ENCODE data around the gene SMCO2.

SMCO2 gene

GRCh38 chr12:27528788-27529187 lies 82.3 kb downstream of the SMCO2 start:
- 95% methylated on average over 3 of the region's 3 CpGs for WGBS
- no peak overlapping the region for H3K9ac ChIP-seq (ENCODE audit: low read depth, low read length)
- no peaks in the 10 kb centered on the region for H3K9me3 ChIP-seq (ENCODE audit: insufficient read depth, low read depth, low read length)
- H3K36me3 ChIP-seq (ENCODE audit: insufficient read depth, low read length): no peaks in the 10 kb centered on the region
- no peak overlapping the region for H3K27ac ChIP-seq (ENCODE audit: low read depth, low read length)
- no peak overlapping the region for H3K4me3 ChIP-seq (ENCODE audit: low read length)
- peaks cover 19% of the 10 kb centered on the region for H3K4me1 ChIP-seq (ENCODE audit: insufficient read depth, low read length)
- H3K27me3 ChIP-seq (ENCODE audit: insufficient read depth, low read length): peaks cover 8% of the 10 kb centered on the region

GRCh38 chr12:27530157-27530922 lies 83.8 kb downstream of the SMCO2 start:
- Histone ChIP-seq H3K4me1 (ENCODE audit: insufficient read depth, low read length) (peaks cover 14% of the 10 kb centered on the region), H3K36me3 (ENCODE audit: insufficient read depth, low read length) (no peaks in the 10 kb centered on the region), H3K9me3 (ENCODE audit: insufficient read depth, low read depth, low read length) (no peaks in the 10 kb centered on the region), H3K27me3 (ENCODE audit: insufficient read depth, low read length) (peaks cover 8% of the 10 kb centered on the region), H3K4me3 (ENCODE audit: low read length) (no peak overlapping the region), H3K9ac (ENCODE audit: low read depth, low read length) (no peak overlapping the region), H3K27ac (ENCODE audit: low read depth, low read length) (no peak overlapping the region)
- WGBS: 79% methylated on average over 7 of the region's 7 CpGs

GRCh38 chr12:27531896-27532295 lies 85.4 kb downstream of the SMCO2 start:
- H3K27me3 ChIP-seq (ENCODE audit: insufficient read depth, low read length): no peaks in the 10 kb centered on the region
- H3K27ac ChIP-seq (ENCODE audit: low read depth, low read length): no peak overlapping the region
- no peaks in the 10 kb centered on the region for H3K9me3 ChIP-seq (ENCODE audit: insufficient read depth, low read depth, low read length)
- H3K4me3 ChIP-seq (ENCODE audit: low read length): no peak overlapping the region
- no peak overlapping the region for H3K9ac ChIP-seq (ENCODE audit: low read depth, low read length)
- no peaks in the 10 kb centered on the region for H3K36me3 ChIP-seq (ENCODE audit: insufficient read depth, low read length)
- 97% methylated on average over 4 of the region's 4 CpGs for WGBS
- peaks cover 8% of the 10 kb centered on the region; the same call in 1 of the 2 replicates for H3K4me1 ChIP-seq (ENCODE audit: insufficient read depth, low read length)

- Histone ChIP-seq H3K36me3 (ENCODE audit: insufficient read depth, low read length) (no peaks in the 10 kb centered on the region), H3K4me1 (ENCODE audit: insufficient read depth, low read length) (peaks cover 8% of the 10 kb centered on the region; the same call in 1 of the 2 replicates), H3K9me3 (ENCODE audit: insufficient read depth, low read depth, low read length) (no peaks in the 10 kb centered on the region), H3K27ac (ENCODE audit: low read depth, low read length) (no peak overlapping the region), H3K27me3 (ENCODE audit: insufficient read depth, low read length) (no peaks in the 10 kb centered on the region), H3K4me3 (ENCODE audit: low read length) (no peak overlapping the region), H3K9ac (ENCODE audit: low read depth, low read length) (no peak overlapping the region)
- WGBS: 91% methylated on average over 6 of the region's 6 CpGs
Measured at GRCh38 chr12:27534060-27534764, 87.7 kb downstream of the SMCO2 start.

GRCh38 chr12:27534765-27535161 lies 88.2 kb downstream of the SMCO2 start:
- Histone ChIP-seq H3K36me3 (ENCODE audit: insufficient read depth, low read length) (no peaks in the 10 kb centered on the region), H3K9ac (ENCODE audit: low read depth, low read length) (no peak overlapping the region), H3K9me3 (ENCODE audit: insufficient read depth, low read depth, low read length) (no peaks in the 10 kb centered on the region), H3K27me3 (ENCODE audit: insufficient read depth, low read length) (no peaks in the 10 kb centered on the region), H3K27ac (ENCODE audit: low read depth, low read length) (no peak overlapping the region), H3K4me1 (ENCODE audit: insufficient read depth, low read length) (peaks cover 8% of the 10 kb centered on the region; the same call in 1 of the 2 replicates), H3K4me3 (ENCODE audit: low read length) (no peak overlapping the region)
- 91% methylated on average over 1 of the region's 1 CpG for WGBS

GRCh38 chr12:27535318-27535717 lies 88.8 kb downstream of the SMCO2 start:
- Histone ChIP-seq H3K4me3 (ENCODE audit: low read length) (no peak overlapping the region), H3K36me3 (ENCODE audit: insufficient read depth, low read length) (no peaks in the 10 kb centered on the region), H3K27ac (ENCODE audit: low read depth, low read length) (no peak overlapping the region), H3K4me1 (ENCODE audit: insufficient read depth, low read length) (peaks cover 5% of the 10 kb centered on the region; the same call in 1 of the 2 replicates), H3K9ac (ENCODE audit: low read depth, low read length) (no peak overlapping the region), H3K27me3 (ENCODE audit: insufficient read depth, low read length) (no peaks in the 10 kb centered on the region), H3K9me3 (ENCODE audit: insufficient read depth, low read depth, low read length) (no peaks in the 10 kb centered on the region)
- WGBS: 92% methylated on average over 6 of the region's 6 CpGs

GRCh38 chr12:27537855-27538675 lies 91.5 kb downstream of the SMCO2 start:
- no peak overlapping the region for H3K9ac ChIP-seq (ENCODE audit: low read depth, low read length)
- WGBS: 93% methylated on average over 8 of the region's 8 CpGs
- H3K4me3 ChIP-seq (ENCODE audit: low read length): no peak overlapping the region
- no peaks in the 10 kb centered on the region for H3K9me3 ChIP-seq (ENCODE audit: insufficient read depth, low read depth, low read length)
- H3K4me1 ChIP-seq (ENCODE audit: insufficient read depth, low read length): peaks cover 3% of the 10 kb centered on the region; the same call in 1 of the 2 replicates
- no peaks in the 10 kb centered on the region for H3K27me3 ChIP-seq (ENCODE audit: insufficient read depth, low read length)
- H3K27ac ChIP-seq (ENCODE audit: low read depth, low read length): no peak overlapping the region
- no peaks in the 10 kb centered on the region for H3K36me3 ChIP-seq (ENCODE audit: insufficient read depth, low read length)

GRCh38 chr12:27539191-27539631 lies 92.7 kb downstream of the SMCO2 start:
- no peak overlapping the region for H3K4me3 ChIP-seq (ENCODE audit: low read length)
- H3K9me3 ChIP-seq (ENCODE audit: insufficient read depth, low read depth, low read length): no peaks in the 10 kb centered on the region
- H3K27ac ChIP-seq (ENCODE audit: low read depth, low read length): no peak overlapping the region
- no peaks in the 10 kb centered on the region for H3K36me3 ChIP-seq (ENCODE audit: insufficient read depth, low read length)
- WGBS: 91% methylated on average over 4 of the region's 4 CpGs
- no peak overlapping the region for H3K9ac ChIP-seq (ENCODE audit: low read depth, low read length)
- no peaks in the 10 kb centered on the region for H3K27me3 ChIP-seq (ENCODE audit: insufficient read depth, low read length)
- peaks cover 3% of the 10 kb centered on the region; the same call in 1 of the 2 replicates for H3K4me1 ChIP-seq (ENCODE audit: insufficient read depth, low read length)

- WGBS: 73% methylated on average over 7 of the region's 8 CpGs
- H3K27me3 ChIP-seq (ENCODE audit: insufficient read depth, low read length): no peaks in the 10 kb centered on the region
- H3K9me3 ChIP-seq (ENCODE audit: insufficient read depth, low read depth, low read length): no peaks in the 10 kb centered on the region
- H3K36me3 ChIP-seq (ENCODE audit: insufficient read depth, low read length): no peaks in the 10 kb centered on the region
- peaks cover 3% of the 10 kb centered on the region; the same call in 1 of the 2 replicates for H3K4me1 ChIP-seq (ENCODE audit: insufficient read depth, low read length)
- no peak overlapping the region for H3K9ac ChIP-seq (ENCODE audit: low read depth, low read length)
- no peak overlapping the region for H3K4me3 ChIP-seq (ENCODE audit: low read length)
- H3K27ac ChIP-seq (ENCODE audit: low read depth, low read length): no peak overlapping the region
Measured at GRCh38 chr12:27541031-27541719, 94.6 kb downstream of the SMCO2 start.

GRCh38 chr12:27542628-27543027 lies 96.1 kb downstream of the SMCO2 start:
- Histone ChIP-seq H3K36me3 (ENCODE audit: insufficient read depth, low read length) (no peaks in the 10 kb centered on the region), H3K27me3 (ENCODE audit: insufficient read depth, low read length) (no peaks in the 10 kb centered on the region), H3K4me3 (ENCODE audit: low read length) (no peak overlapping the region), H3K4me1 (ENCODE audit: insufficient read depth, low read length) (peaks cover 3% of the 10 kb centered on the region; the same call in 1 of the 2 replicates), H3K9me3 (ENCODE audit: insufficient read depth, low read depth, low read length) (no peaks in the 10 kb centered on the region), H3K27ac (ENCODE audit: low read depth, low read length) (no peak overlapping the region), H3K9ac (ENCODE audit: low read depth, low read length) (no peak overlapping the region)
- WGBS: 88% methylated on average over 4 of the region's 5 CpGs

Data from HUES64 (cell line).